Gastroesophageal sphincter (tissue), 3 donors: ENCODE measurements around the gene SPATA6L.

Experiments
- CTCF ChIP-seq, 4 experiments: fragments of 200-600 bp in 2 of 4; fragments of 450-650 bp in 2 of 4; sonication (generic) in 1 of 4; IDR thresholded peaks; one replicate each; pipeline ENCODE4 v1.5.1; 2017 to 2019; ENCODE audit warnings: antibody characterized with exemption in 4 of 4, mild to moderate bottlenecking in 2 of 4, moderate library complexity in 2 of 4
- EP300 ChIP-seq: sonication (generic); formaldehyde crosslinking; IDR thresholded peaks from one replicate; pipeline ENCODE4 v1.6.1; 2017; ENCODE audit warnings: antibody characterized with exemption, mild to moderate bottlenecking
- POLR2A ChIP-seq, 2 donors: fragments of 450-650 bp; IDR thresholded peaks; one replicate each; pipeline ENCODE4 v1.6.1; 2017; ENCODE audit warnings: antibody characterized with exemption in 2 of 2, mild to moderate bottlenecking in 2 of 2, moderate library complexity in 1 of 2
- POLR2AphosphoS5 ChIP-seq: sonication (generic); formaldehyde crosslinking; IDR thresholded peaks from one replicate; pipeline ENCODE4 v1.6.1; 2017; ENCODE audit warnings: antibody characterized with exemption

- no peak for TF ChIP-seq CTCF (IDR thresholded peaks at IDR 0.05)
- no peak for TF ChIP-seq POLR2AphosphoS5
- TF ChIP-seq POLR2A (IDR thresholded peaks at IDR 0.05): no peak
- no peak for TF ChIP-seq EP300
Observed at GRCh38 chr9:4553951-4554381, 112.3 kb downstream of the SPATA6L start.
